GM12874 (cell line): ENCODE results near the gene GLMN.

Source experiments
- CTCF ChIP-seq: IDR thresholded peaks from 2 replicates; pipeline ENCODE4 v1.5.1; 2011; ENCODE audit warnings: low read depth, mild to moderate bottlenecking, control low read depth, low read length, moderate library complexity; ENCODE audit not compliant: insufficient read depth

The GLMN gene

GRCh38 chr1:92203105-92203504, 95.7 kb downstream of the GLMN start:
- no peak for TF ChIP-seq CTCF

DNA sequence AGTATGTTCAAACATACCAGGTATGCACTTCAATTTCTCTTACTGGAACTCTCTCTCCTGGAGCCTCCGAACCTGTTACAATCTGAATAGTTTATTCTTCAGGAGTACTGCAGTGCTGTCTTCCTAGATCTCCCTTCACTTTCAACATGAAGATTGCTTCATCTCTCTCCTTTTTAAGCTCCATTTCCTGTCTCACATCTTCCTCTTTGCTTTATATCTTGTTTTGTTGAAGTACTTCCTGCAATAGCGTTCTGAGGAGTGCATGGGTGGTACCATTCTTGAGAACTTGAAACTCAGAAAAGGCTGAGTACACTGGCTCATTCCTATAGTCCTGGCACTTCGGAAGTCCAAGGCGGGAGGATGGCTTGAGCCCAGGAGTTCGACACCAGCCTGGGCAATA, 96.8 kb downstream of the GLMN start:
- TF ChIP-seq CTCF = no peak
